HepG2 (cell line): Measurements from ENCODE around the gene MROH2A.

ENCODE experiments used
- ARHGAP35 ChIP-seq: sonication (generic); formaldehyde crosslinking; IDR thresholded peaks from 2 replicates; pipeline ENCODE4 v1.9.0; 2022; ENCODE audit warnings: mild to moderate bottlenecking, inconsistent platforms, moderate library complexity, missing genetic modification reagents, borderline replicate concordance
- CBFB ChIP-seq: sonication (generic); formaldehyde crosslinking; IDR thresholded peaks from 2 replicates; pipeline ENCODE4 v1.4.0; 2020; ENCODE audit warnings: missing genetic modification reagents
- EP300 ChIP-seq, 3 experiments: sonication (generic) in 1 of 3; formaldehyde crosslinking in 1 of 3; IDR thresholded peaks; 2 replicates each; pipeline versions ENCODE4 v1.5.1 to v1.6.1; 2011 to 2020; ENCODE audit warnings: low read depth in 2 of 3, low read length in 2 of 3, borderline replicate concordance in 1 of 3, improper control_type of control experiment in 1 of 3, mild to moderate bottlenecking in 1 of 3, missing genetic modification reagents in 1 of 3, moderate library complexity in 1 of 3
- NRL ChIP-seq: sonication (generic); formaldehyde crosslinking; IDR thresholded peaks from 2 replicates; pipeline ENCODE4 v1.5.0; 2020; ENCODE audit warnings: missing genetic modification reagents, mild to moderate bottlenecking, moderate library complexity, borderline replicate concordance
- PHF21A ChIP-seq: sonication (generic); formaldehyde crosslinking; IDR thresholded peaks from 2 replicates; pipeline ENCODE4 v1.5.0; 2020; ENCODE audit warnings: mild to moderate bottlenecking, missing genetic modification reagents
- SIN3A ChIP-seq: IDR thresholded peaks from 2 replicates; pipeline ENCODE4 v1.6.1; 2011; ENCODE audit warnings: low read depth, mild to moderate bottlenecking, control low read depth, low read length, borderline replicate concordance
- TBP ChIP-seq: sonication (generic); formaldehyde crosslinking; IDR thresholded peaks from 2 replicates; pipeline ENCODE4 v1.5.0; 2020; ENCODE audit warnings: missing genetic modification reagents
- ZNF33A ChIP-seq: sonication (generic); formaldehyde crosslinking; IDR thresholded peaks from 2 replicates; pipeline ENCODE4 v1.5.1; 2020; ENCODE audit warnings: missing genetic modification reagents, mild to moderate bottlenecking, moderate library complexity, borderline replicate concordance

DNA sequence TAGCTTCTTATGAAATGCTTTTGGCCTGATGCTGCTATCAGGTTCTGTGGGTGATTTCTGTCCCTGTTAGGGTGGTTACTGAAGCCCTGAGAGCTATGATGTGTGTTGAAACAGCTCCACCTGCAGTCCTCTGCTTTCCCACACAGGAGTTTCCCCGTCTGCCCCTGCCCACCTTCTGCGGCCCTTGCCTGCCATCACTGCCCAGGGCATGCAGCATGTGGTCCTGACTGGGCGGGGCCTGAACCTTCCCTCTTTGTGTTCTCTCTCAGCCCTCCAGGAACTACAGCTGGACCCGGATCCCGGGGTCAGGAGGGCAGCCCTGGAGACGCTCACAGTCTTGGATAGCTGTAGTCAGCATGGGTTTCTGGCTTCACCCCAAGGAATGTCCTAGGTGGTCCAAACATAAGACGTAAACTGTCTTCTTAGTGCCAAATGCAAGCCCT, 54.8 kb downstream of the MROH2A start:
- TF ChIP-seq EP300 (IDR thresholded peaks at IDR 0.05; ENCODE audit: low read depth in 2 of 2, low read length in 2 of 2) = no peak
- TF ChIP-seq EP300 (CRISPR knock-in tag; IDR thresholded peaks at IDR 0.05; ENCODE audit: borderline replicate concordance) = no peak
- TF ChIP-seq PHF21A = no peak
- TF ChIP-seq ARHGAP35 (CRISPR knock-in tag) = no peak
- no peak for TF ChIP-seq NRL (CRISPR knock-in tag)
- TF ChIP-seq CBFB = no peak
- no peak for TF ChIP-seq ZNF33A (CRISPR knock-in tag)
- TF ChIP-seq TBP (CRISPR knock-in tag) = no peak
- TF ChIP-seq SIN3A = no peak
